PC-3 (cell line): ENCODE data around the gene ETV3L. TPM values are rescaled to one million over a fixed set of nuclear protein-coding genes. Genes with fewer than 3 reads are reported as not detected.

Source experiments
- ATAC-seq: fragments of 200-7000 bp; cut with Tn5 transposase; 2 replicates; pipeline ENCODE4 v1.9.1; 2020; ENCODE audit warnings: mild to moderate bottlenecking, moderate library complexity
- BruUV-seq: library from RNA; stranded (reverse); fragments of 400-500 nt; replicated peaks from 2 replicates; lab custom pipeline; 2021; lab: Mats Ljungman, UMichigan
- CTCF ChIA-PET: fragments of 300-600 bp; sonication (Branson Sonifier 250); formaldehyde crosslinking; loops from one replicate; lab custom pipeline; 2022; ENCODE audit warnings: antibody characterized with exemption; lab: Charles Lee
- POLR2A ChIA-PET: fragments of 300-600 bp; sonication (Branson Sonifier 250); formaldehyde crosslinking; loops from one replicate; lab custom pipeline; 2022; ENCODE audit warnings: antibody characterized with exemption; ENCODE audit not compliant: unreplicated experiment; lab: Charles Lee
- DNase-seq: peaks from one replicate; pipeline ENCODE4 v3.0.0-alpha.2; 2015
- H2AFZ ChIP-seq: fragments of 300-600 bp; sonication (generic); 2 replicates; pipeline ENCODE4 v1.6.0; 2016; ENCODE audit warnings: antibody characterized with exemption, low read length
- H3F3A ChIP-seq: fragments of 300-600 bp; sonication (generic); one replicate; pipeline ENCODE4 v1.6.0; 2017; ENCODE audit warnings: antibody characterized with exemption, low read length, control low read depth, mild to moderate bottlenecking; ENCODE audit not compliant: unreplicated experiment
- H3K27ac ChIP-seq: fragments of 300-600 bp; sonication (generic); 2 replicates; pipeline ENCODE4 v1.5.1; 2016; ENCODE audit warnings: mild to moderate bottlenecking, low read length
- H3K27me3 ChIP-seq: fragments of 300-600 bp; sonication (generic); 2 replicates; pipeline ENCODE4 v1.6.1; 2016; ENCODE audit warnings: low read length, mixed read lengths
- H3K36me3 ChIP-seq: fragments of 300-600 bp; sonication (generic); 2 replicates; pipeline ENCODE4 v1.6.1; 2016; ENCODE audit warnings: low read depth, mixed run types, low read length, mixed read lengths
- H3K4me1 ChIP-seq: fragments of 300-600 bp; sonication (generic); 2 replicates; pipeline ENCODE4 v1.5.1; 2016; ENCODE audit warnings: low read length; ENCODE audit not compliant: insufficient read depth
- H3K4me2 ChIP-seq: fragments of 300-600 bp; sonication (generic); 2 replicates; pipeline ENCODE4 v1.6.0; 2016; ENCODE audit warnings: low read length
- H3K4me3 ChIP-seq: fragments of 300-600 bp; sonication (generic); 2 replicates; pipeline ENCODE4 v1.5.1; 2016; ENCODE audit warnings: mild to moderate bottlenecking, low read length, mixed read lengths
- H3K79me2 ChIP-seq: fragments of 300-600 bp; sonication (generic); 2 replicates; pipeline ENCODE4 v1.6.1; 2017; ENCODE audit warnings: low read length, mixed read lengths
- H3K9ac ChIP-seq: fragments of 300-600 bp; sonication (generic); 2 replicates; pipeline ENCODE4 v1.6.0; 2016; ENCODE audit warnings: mild to moderate bottlenecking, low read length
- H3K9me2 ChIP-seq: fragments of 300-600 bp; sonication (generic); replicated peaks from 2 replicates; pipeline ENCODE4 v1.6.1; 2016; ENCODE audit warnings: mixed run types, low read length, mixed read lengths
- H3K9me3 ChIP-seq: fragments of 300-600 bp; sonication (generic); 2 replicates; pipeline ENCODE4 v1.6.1; 2016; ENCODE audit warnings: low read length, mixed read lengths
- H4K20me1 ChIP-seq: fragments of 300-600 bp; sonication (generic); 2 replicates; pipeline ENCODE4 v1.6.1; 2016; ENCODE audit warnings: low read length, mixed read lengths
- CTCF ChIP-seq: fragments of 300-600 bp; sonication (generic); conservative IDR thresholded peaks from 2 replicates; pipeline ENCODE4 v1.5.1; 2017; ENCODE audit warnings: antibody characterized with exemption, low read depth, mild to moderate bottlenecking, low read length
- EZH2 ChIP-seq: fragments of 300-600 bp; sonication (generic); IDR thresholded peaks from one replicate; pipeline ENCODE4 v1.6.1; 2017; ENCODE audit warnings: antibody characterized with exemption, mild to moderate bottlenecking, low read length; ENCODE audit not compliant: unreplicated experiment
- EZH2phosphoT487 ChIP-seq: fragments of 300-600 bp; sonication (generic); IDR thresholded peaks from 2 replicates; pipeline ENCODE4 v1.6.1; 2018; ENCODE audit warnings: mild to moderate bottlenecking, antibody characterized with exemption, low read length, borderline replicate concordance
- intact Hi-C: fragments of 100-400 bp; cut with micrococcal nuclease; formaldehyde crosslinking; loops from 2 replicates; pipeline ENCODE4 v1.9.0; 2023
- total RNA-seq: library from RNA; depleted of rRNA; stranded (reverse); fragments of >200 nt; gene quantifications from 2 replicates; pipeline ENCODE4 v1.2.3, GENCODE V29; 2014

Gene ETV3L
- total RNA-seq, 1 experiment from 2014 or later, result not detected

- intact Hi-C loops, result no loop called here
- no TSS peak for BruUV-seq
Measured at GRCh38 chr1:157087030-157087429, 12.6 kb downstream of the ETV3L start.

DNA sequence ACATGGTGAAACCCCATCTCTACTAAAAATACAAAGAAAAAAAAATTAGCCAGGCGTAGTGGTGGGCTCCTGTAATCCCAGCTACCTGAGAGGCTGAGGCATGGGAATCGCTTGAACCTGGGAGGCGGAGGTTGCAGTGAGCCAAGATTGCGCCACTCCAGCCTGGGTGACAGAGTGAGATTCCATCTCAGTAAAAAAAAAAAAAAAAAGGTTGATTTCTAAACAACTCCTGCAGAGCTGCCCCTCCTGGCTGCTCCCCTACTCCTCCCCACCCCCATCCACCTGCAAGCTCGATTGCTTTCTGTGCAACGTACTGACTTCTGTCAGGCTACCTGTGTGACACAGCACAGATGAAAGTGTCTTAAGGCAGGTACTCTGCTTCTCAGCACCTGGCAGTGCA lies 13.3 kb downstream of the ETV3L start:
- intact Hi-C loops, result no loop called here
- Histone ChIP-seq H3K4me1 (0 out of 2 replicates have a peak, but pooled peaks cover 3% of the 10 kb centered on the region), H2AFZ (no peak overlapping the region), H3K9ac (no peak overlapping the region), H3K4me2 (no peak overlapping the region), H3K27ac (no peak overlapping the region), H3K27me3 (peaks cover 15% of the 10 kb centered on the region; the same call in 1 of the 2 replicates), H3K79me2 (no peaks in the 10 kb centered on the region), H3K36me3 (no peaks in the 10 kb centered on the region), H3K9me3 (no peaks in the 10 kb centered on the region), H3K4me3 (no peak overlapping the region), H3F3A (no peaks in the 10 kb centered on the region), H4K20me1 (no peaks in the 10 kb centered on the region), H3K9me2 (no peaks in the 10 kb centered on the region)
- CTCF ChIA-PET, result no interaction called here
- POLR2A ChIA-PET, result no interaction called here
- ATAC-seq (no peak), DNase-seq (no peak)
- no TSS peak for BruUV-seq
- TF ChIP-seq EZH2phosphoT487, result no peak
- no peak for TF ChIP-seq EZH2
- no peak for TF ChIP-seq CTCF

More at GRCh38 chr1:157087030-157087429, 12.6 kb downstream of the ETV3L start:
- no peak overlapping the region for H3K27ac ChIP-seq
- H3K9me2 ChIP-seq, result no peaks in the 10 kb centered on the region
- 0 out of 2 replicates have a peak, but pooled peaks cover 3% of the 10 kb centered on the region for H3K4me1 ChIP-seq
- H3K9ac ChIP-seq, result no peak overlapping the region
- H3K4me3 ChIP-seq, result no peak overlapping the region
- H3F3A ChIP-seq, result no peaks in the 10 kb centered on the region
- TF ChIP-seq EZH2phosphoT487 (no peak), CTCF (no peak), EZH2 (no peak)
- no peak for DNase-seq
- POLR2A ChIA-PET, result no interaction called here
- CTCF ChIA-PET, result interaction anchor here (0.8 kb wide), 1 partner anchor 69 kb away, joined by 4 read pairs; no protein-coding TSS in a partner anchor
- no peaks in the 10 kb centered on the region for H4K20me1 ChIP-seq
- no peak overlapping the region for H2AFZ ChIP-seq
- H3K27me3 ChIP-seq, result peaks cover 13% of the 10 kb centered on the region; the same call in 1 of the 2 replicates
- no peaks in the 10 kb centered on the region for H3K36me3 ChIP-seq
- no peaks in the 10 kb centered on the region for H3K9me3 ChIP-seq
- no peaks in the 10 kb centered on the region for H3K79me2 ChIP-seq
- ATAC-seq, result no peak
- no peak overlapping the region for H3K4me2 ChIP-seq

DNA sequence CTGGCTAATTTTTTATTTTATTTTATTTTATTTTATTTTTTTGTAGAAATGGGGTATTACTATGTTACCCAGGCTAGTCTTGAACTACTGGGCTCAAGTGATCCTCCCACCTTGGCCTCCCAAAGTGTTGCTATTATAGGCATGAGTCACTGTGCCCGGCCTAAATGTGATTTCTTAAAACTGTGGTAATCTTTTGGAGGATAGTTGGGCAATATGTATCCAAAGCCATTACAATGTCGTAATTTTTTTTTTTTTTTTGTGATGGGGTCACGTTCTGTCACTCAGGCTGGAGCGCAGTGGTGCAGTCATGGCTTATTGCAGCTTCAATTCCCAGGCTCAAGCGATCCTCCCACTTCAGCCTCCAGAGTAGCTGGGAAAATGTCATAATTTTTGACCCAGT lies 14.2 kb downstream of the ETV3L start:
- DNase-seq (no peak), ATAC-seq (no peak)
- Histone ChIP-seq H3K4me2 (no peak overlapping the region), H3K27me3 (peaks cover 15% of the 10 kb centered on the region; the same call in 1 of the 2 replicates), H3K9me3 (no peaks in the 10 kb centered on the region), H3K4me1 (0 out of 2 replicates have a peak, but pooled peaks cover 3% of the 10 kb centered on the region), H3K36me3 (no peaks in the 10 kb centered on the region), H3F3A (no peaks in the 10 kb centered on the region), H3K4me3 (no peak overlapping the region), H3K79me2 (no peaks in the 10 kb centered on the region), H3K9ac (no peak overlapping the region), H4K20me1 (no peaks in the 10 kb centered on the region), H2AFZ (no peak overlapping the region), H3K27ac (no peak overlapping the region), H3K9me2 (no peaks in the 10 kb centered on the region)
- ChIA-PET POLR2A (no interaction called here), CTCF (interaction anchor here (0.6 kb wide), 1 partner anchor 76 kb away, joined by 8 read pairs; no protein-coding TSS in a partner anchor)
- intact Hi-C loops, result no loop called here
- no TSS peak for BruUV-seq
- TF ChIP-seq EZH2 (no peak), CTCF (no peak)
